Stimulated activated CD8-positive, alpha-beta memory T cell treated with anti-CD3 and anti-CD28 coated beads, Interleukin-7, amount 100 ng/mL, for 1 hour (primary cell): ENCODE measurements around the gene WASF2.
"Not testable (repeated sequence)": the region's sequence is repeated elsewhere in the genome, so short reads cannot be mapped to it uniquely, and the experiment has no call there.

Experiments
- DNase-seq, 2 donors: peaks; one replicate each; pipeline ENCODE4 v3.0.0-alpha.2; 2020; ENCODE audit warnings: low read depth in 2 of 2

Gene WASF2

GRCh38 chr1:27521861-27522431, 32.0 kb upstream of the WASF2 start:
- DNase-seq: no peak

GRCh38 chr1:27521336-27521831, 31.4 kb upstream of the WASF2 start:
- DNase-seq: no peak

- DNase-seq: no peak
Measured at GRCh38 chr1:27520651-27521050, 30.7 kb upstream of the WASF2 start.

- DNase-seq: no peak
Measured at GRCh38 chr1:27519331-27520258, 29.6 kb upstream of the WASF2 start.

- no peak for DNase-seq
Measured at GRCh38 chr1:27518808-27519207, 28.8 kb upstream of the WASF2 start.

GRCh38 chr1:27517907-27518718, 28.1 kb upstream of the WASF2 start:
- no peak for DNase-seq

- DNase-seq: no peak
Measured at GRCh38 chr1:27517301-27517700, 27.3 kb upstream of the WASF2 start.

GRCh38 chr1:27515626-27516025, 25.7 kb upstream of the WASF2 start:
- DNase-seq: no peak

GRCh38 chr1:27513958-27514357, 24.0 kb upstream of the WASF2 start:
- no peak for DNase-seq

GRCh38 chr1:27513528-27513927, 23.6 kb upstream of the WASF2 start:
- DNase-seq: no peak

GRCh38 chr1:27509127-27510080, 19.4 kb upstream of the WASF2 start:
- no peak for DNase-seq

- no peak for DNase-seq
Measured at GRCh38 chr1:27507960-27508665, 18.1 kb upstream of the WASF2 start.

- DNase-seq: no peak
Measured at GRCh38 chr1:27506703-27507102, 16.7 kb upstream of the WASF2 start.

GRCh38 chr1:27505420-27505680, 15.4 kb upstream of the WASF2 start:
- no peak for DNase-seq

- no peak for DNase-seq
Measured at GRCh38 chr1:27504588-27505419, 14.8 kb upstream of the WASF2 start.

GRCh38 chr1:27503844-27504587, 14.0 kb upstream of the WASF2 start:
- DNase-seq: no peak

- DNase-seq: no peak
Measured at GRCh38 chr1:27503033-27503432, 13.1 kb upstream of the WASF2 start.

GRCh38 chr1:27501159-27501558, 11.2 kb upstream of the WASF2 start:
- not testable (repeated sequence) for DNase-seq

- DNase-seq: no peak
Measured at GRCh38 chr1:27499142-27499541, 9.2 kb upstream of the WASF2 start.
